NK-92 treated with Interleukin-12 subunit alpha and Interleukin-12 subunit beta, amount 100 ng/mL, for 24 hours (cell line): Measurements from ENCODE around the gene ATP6V1G1.
"Not testable (repeated sequence)": the region's sequence is repeated elsewhere in the genome, so short reads cannot be mapped to it uniquely, and the experiment has no call there.

Experiments
- DNase-seq: peaks from one replicate; lab custom pipeline; 2025; lab: John Stamatoyannopoulos, UW

ATP6V1G1 gene

DNA sequence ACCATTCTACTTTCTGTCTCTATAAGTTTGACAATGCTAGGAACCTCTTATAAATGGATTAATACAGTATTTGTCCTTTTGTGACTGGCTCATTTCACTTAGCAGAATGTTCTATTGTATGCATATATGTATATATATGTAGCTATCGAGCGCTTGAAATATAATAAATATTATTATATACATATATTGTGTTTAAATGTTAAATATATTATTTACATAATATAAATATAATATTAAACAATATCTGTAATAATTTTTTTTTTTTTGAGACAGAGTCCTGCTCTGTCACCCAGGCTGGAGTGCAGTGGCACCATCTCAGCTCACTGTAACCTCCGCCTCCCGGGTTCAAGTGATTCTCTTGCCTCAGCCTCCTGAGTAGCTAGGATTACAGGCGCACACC is 9.4 kb upstream of the ATP6V1G1 start:
- not testable (repeated sequence) for DNase-seq

DNA sequence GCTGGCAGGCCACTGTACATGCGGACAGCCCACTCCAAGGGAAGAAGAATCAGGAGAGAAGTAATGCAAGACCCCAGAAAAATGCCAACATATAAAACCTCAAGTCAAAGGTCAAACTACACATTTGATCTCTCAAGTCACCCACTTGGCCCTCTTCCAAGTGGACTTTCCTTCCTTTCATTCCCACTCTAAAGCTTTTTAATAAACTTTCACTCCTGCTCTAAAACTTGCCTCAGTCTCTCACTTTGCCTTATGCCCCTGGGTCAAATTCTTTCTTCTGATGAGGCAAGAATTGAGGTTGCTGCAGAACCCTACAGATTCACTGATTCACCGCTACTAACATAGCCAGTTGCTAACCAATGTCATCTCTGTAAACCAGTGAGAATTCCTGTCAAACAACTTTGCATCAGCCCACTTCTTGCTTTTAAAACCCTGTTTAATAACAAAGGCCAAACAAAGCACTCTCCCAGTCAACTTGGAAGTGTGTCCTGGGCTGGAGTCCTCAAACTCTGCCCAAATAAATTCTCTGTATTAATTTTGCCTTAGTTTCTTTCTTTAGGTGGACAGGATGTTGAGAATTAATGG is 6.9 kb upstream of the ATP6V1G1 start:
- no peak for DNase-seq

GRCh38 chr9:114583371-114584155 is 4.0 kb upstream of the ATP6V1G1 start:
- DNase-seq = no peak

- DNase-seq = no peak
Observed at GRCh38 chr9:114588210-114588609, 641 bp downstream of the ATP6V1G1 start.

GRCh38 chr9:114588651-114589526 is 1.3 kb downstream of the ATP6V1G1 start:
- DNase-seq = no peak

- no peak for DNase-seq
Observed at GRCh38 chr9:114590328-114590727, 2.8 kb downstream of the ATP6V1G1 start.

GRCh38 chr9:114591291-114591787 is 3.8 kb downstream of the ATP6V1G1 start:
- DNase-seq = no peak

DNA sequence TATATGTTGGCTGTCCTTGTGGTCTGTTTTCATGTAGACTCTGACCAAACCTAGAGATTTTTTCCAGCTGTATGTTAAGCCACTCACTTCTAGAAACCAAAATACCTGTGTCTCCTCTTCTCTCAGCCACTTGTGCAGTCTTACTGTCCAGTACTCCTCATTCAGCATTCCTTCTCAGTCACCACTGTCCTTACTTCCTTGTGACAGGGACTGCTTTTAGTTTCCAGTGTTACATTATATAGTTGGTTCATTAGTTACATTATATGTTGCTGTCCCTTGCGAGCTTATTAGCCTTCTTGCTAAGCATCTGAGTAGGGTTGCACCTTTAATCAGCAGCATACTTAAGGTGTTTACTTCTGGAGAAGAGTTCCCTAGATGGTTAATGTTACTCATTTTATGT is 4.3 kb downstream of the ATP6V1G1 start:
- DNase-seq = no peak

DNA sequence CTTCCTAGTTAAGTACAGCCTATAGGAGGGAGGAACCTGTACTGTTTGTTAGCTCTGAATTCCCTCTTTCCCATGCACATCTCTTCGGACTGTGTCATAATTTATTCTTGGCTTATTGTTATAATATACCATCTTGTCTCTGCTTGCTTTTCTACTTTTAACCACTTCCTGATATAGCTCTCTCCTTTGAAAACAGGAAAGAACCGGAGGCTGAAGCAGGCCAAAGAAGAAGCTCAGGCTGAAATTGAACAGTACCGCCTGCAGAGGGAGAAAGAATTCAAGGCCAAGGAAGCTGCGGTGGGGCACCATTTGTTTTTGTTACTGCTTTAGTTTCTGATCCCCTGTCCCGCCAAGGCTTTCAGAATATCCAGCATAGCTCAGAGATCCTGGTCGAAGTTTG is 4.8 kb downstream of the ATP6V1G1 start:
- DNase-seq = no peak

GRCh38 chr9:114594136-114594535 is 6.6 kb downstream of the ATP6V1G1 start:
- DNase-seq = no peak

- not testable (repeated sequence) for DNase-seq
Observed at GRCh38 chr9:114600502-114601248, 13.1 kb downstream of the ATP6V1G1 start.

DNA sequence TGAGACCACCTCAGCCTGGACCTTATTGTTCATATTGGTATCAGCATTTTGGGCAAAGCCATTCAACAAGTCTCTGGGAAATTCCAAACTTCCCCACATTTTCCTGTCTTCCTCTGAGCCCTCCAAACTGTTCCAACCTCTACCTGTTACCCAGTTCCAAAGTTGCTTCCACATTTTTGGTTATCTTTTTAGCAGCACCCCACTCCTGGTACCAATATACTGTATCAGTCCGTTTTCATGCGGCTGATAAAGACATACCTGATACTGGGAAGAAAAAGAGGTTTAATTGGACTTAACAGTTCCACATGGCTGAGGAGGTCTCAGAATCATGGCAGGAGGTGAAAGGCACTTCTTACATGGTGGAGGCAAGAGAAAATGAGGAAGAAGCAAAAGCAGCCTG is 14.2 kb downstream of the ATP6V1G1 start:
- not testable (repeated sequence) for DNase-seq

- DNase-seq = no peak
Observed at GRCh38 chr9:114602620-114603019, 15.1 kb downstream of the ATP6V1G1 start.

DNA sequence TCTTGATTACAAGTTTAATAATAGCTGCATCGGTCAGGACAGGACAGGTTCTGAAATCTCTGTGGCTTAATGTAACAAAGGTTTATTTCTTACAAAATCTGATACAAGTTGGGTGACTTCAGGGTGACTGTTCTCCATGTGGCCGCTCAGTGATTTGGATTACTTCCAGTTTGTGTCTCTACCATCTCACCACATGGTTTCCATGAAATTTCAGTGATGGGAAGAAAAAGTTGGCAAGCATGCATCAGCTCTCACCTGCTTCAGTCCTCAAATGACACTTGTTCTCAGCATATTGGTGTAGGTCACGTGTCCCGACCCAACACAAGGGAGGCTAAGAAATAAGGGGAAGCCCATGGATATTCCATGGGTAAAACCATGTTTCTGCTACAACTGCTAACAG is 15.7 kb downstream of the ATP6V1G1 start:
- DNase-seq = no peak

DNA sequence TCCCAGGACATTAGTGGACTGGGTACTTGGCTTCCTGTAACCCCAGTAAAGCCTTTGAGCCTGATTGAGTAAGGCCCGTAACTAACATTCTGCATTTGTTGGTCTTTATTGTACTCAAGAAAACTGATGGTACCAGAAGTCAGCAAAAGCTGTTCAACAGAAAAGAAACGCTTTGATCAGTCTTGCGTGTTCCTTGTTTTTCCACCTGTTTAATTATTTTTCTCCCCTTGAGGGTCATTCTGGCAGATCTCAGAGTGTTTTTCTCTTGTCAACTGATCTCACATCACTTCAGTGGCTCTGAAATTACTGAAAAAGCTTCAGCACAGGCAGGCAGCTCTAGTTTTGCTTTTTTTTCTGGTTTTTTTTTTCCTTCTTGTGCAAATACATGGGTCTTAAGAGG is 17.4 kb downstream of the ATP6V1G1 start:
- no peak for DNase-seq

- no peak for DNase-seq
Observed at GRCh38 chr9:114606068-114606467, 18.5 kb downstream of the ATP6V1G1 start.

DNA sequence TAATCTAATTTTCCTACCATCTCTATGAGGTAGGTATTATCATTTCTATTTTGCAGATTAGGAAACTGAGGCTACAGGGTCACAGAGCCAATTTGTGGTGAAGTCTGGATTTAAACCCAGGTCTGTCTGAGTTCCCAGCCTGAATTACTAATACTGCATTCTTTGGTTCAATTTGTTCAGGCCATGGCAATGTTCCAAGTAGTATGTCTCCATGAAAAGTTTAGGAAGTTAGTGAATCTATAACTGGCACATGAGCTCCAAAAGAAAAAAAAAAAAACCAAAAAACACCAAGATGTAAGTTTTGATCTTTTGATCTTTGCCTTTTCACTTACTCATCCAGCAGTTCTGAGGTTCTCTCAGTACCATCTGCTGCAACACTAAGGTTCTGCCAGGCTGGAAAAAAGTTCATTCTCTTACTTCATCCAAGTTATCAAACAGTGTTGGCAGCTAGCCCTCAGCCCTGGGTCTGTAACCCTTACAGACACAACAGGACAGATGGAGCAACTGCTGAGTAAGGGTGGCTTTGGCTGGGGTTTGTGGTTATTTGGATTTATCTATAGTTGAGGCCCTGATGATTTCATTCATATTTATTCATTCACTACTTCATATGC is 19.1 kb downstream of the ATP6V1G1 start:
- no peak for DNase-seq

DNA sequence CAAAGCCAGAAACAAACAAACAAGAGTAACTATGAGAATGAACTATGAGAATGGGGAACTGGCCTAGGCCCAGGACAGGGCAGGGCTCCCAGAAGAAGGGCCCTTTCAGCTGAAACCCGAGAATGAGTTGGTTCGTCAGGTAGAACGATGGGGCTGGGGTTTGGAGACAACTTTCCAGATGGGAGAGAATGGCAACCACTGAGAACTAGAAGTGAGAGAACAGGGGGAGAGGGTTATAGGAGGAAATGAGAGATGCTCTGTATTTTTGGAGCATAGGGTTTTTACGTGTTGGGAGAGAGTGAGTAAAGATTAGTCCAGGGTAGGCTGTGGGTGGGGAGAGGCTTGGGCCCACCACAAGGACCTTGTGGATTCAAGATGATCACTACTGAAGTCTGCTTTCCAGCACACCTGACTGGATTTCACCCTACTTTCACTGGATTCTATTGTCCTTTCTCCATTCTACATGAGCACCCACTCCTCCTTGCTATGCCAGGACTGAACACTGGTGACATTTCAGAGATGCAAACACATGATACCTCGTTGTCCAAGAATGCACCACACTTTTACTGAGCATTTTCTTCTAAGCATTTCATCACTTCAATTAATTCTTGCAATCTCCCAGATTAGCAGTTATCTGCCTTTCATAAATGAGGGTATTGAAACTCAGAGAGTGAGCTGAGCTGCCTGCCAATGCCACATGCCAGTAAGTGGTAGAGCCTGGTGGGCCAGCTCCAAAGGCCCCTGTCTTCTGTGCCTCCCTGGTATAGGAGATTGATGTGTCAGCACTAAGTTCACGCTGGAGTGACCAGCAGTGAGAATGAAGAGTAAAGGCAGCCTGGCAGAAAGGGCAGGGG is 20.3 kb downstream of the ATP6V1G1 start:
- DNase-seq = no peak

DNA sequence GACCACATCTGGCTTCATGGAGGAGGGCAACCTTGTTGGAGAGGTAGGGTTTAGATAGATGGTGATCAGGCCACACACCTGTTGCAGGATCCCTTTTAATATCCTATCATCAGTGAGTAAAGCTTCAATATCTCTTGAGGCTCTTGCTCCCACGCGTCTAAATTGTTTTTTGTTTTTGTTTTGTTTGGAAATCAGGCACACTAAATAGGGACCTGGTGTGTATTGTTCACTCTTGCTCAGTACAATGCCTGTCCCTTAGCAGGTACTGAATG is 20.9 kb downstream of the ATP6V1G1 start:
- DNase-seq = no peak

DNA sequence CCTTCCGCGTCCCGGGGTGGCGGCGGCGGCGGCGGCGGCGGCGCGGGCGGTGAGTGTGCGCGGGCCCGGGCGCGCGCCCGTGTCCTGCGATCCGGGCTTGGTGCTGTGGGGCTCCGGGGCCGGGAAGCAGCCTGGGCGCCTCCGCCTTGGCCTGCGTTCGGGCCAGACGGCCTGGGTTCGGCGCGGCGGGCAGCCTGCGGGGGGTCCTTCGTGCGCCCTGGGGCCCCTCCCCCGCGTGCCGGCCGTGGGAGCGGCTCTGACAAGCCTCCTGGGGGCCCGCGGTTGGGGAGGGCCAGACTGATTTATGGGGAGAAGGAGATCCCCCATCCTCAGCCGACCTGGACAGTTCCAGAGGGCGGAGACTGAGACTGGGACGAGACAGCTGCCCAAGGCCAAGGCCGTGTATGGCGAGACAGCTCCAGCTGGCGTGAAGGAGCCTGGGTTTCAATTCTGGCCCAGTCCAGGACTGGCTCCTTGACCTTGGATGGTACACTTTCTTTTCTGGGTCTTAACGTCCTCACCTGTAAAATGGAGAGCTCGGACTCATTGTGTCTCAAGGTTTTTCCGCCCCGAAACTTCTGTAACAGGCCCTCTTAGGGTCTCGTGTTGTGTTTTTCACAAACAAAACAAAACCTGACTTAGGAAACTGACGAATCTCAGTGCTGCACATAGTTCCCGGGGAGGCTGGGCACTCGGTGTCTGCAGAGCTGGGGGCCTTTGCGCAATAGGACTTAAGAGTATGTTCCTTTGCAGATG is 24.1 kb downstream of the ATP6V1G1 start:
- DNase-seq = peak; percentile 54
